Measurements from ENCODE around the gene SPRED2. TPM values are rescaled to one million over a fixed set of nuclear protein-coding genes. Genes with fewer than 3 reads are reported as not detected.

The SPRED2 gene
- total and polyA plus RNA-seq, 2 donors from 2014 or later, result 8.9 to 42.3 TPM

- Histone ChIP-seq H3K4me3 (ENCODE audit: low read length in 3 of 3) (no peak overlapping the region), H3K27me3 (ENCODE audit: control insufficient read depth, insufficient read depth, low read length) (no peaks in the 10 kb centered on the region), H3K4me1 (ENCODE audit: control insufficient read depth in 2 of 3, insufficient read depth in 2 of 3, low read depth in 1 of 3, low read length in 3 of 3) (peaks cover 0 to 24% (median 13%) of the 10 kb centered on the region in 3 donors), H3K9me3 (ENCODE audit: control insufficient read depth in 2 of 3, insufficient read depth in 1 of 3, low read length in 3 of 3) (no peaks in the 10 kb centered on the region), H3K36me3 (ENCODE audit: control insufficient read depth in 2 of 3, insufficient read depth in 3 of 3, low read length in 3 of 3) (no peaks in the 10 kb centered on the region), H3K9ac (ENCODE audit: low read length in 3 of 3) (no peak overlapping the region), H3K27ac (ENCODE audit: low read depth in 2 of 2, low read length in 2 of 2) (no peak overlapping the region)
- no peak for TF ChIP-seq CTCF (IDR thresholded peaks at IDR 0.05; ENCODE audit: borderline replicate concordance, extremely low read depth, insufficient read depth)
- DNase-seq (no peak), FAIRE-seq (no peak)
- intact Hi-C loops (cut with DNase I), result no loop called here
Observed at GRCh38 chr2:65393046-65393445, 39.4 kb downstream of the SPRED2 start.

DNA sequence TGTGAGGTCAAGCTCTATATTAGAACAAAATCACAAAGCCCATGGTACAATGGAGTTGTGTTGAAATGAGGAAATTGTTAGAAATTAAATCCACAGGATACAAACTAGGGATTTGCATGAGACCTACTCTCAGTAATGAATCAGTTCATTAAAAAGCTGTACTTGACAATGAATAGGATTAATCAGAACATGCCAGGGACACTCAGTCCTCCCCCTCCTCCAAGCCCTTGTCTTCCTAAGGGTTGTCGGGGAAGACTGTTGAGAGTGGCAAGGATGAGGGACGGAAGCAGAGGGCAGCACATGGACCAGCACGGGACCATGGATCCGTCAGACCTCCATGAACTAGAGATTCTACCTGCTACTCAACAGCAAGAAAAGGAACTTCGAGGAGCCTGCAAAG lies 39.8 kb downstream of the SPRED2 start:
- no peak for TF ChIP-seq CTCF (IDR thresholded peaks at IDR 0.05; ENCODE audit: borderline replicate concordance, extremely low read depth, insufficient read depth)
- Histone ChIP-seq H3K27ac (ENCODE audit: low read depth in 2 of 2, low read length in 2 of 2) (no peak overlapping the region), H3K9me3 (ENCODE audit: control insufficient read depth in 2 of 3, insufficient read depth in 1 of 3, low read length in 3 of 3) (no peaks in the 10 kb centered on the region), H3K9ac (ENCODE audit: low read length in 3 of 3) (no peak overlapping the region), H3K4me1 (ENCODE audit: control insufficient read depth in 2 of 3, insufficient read depth in 2 of 3, low read depth in 1 of 3, low read length in 3 of 3) (peaks cover 0 to 24% (median 13%) of the 10 kb centered on the region in 3 donors), H3K36me3 (ENCODE audit: control insufficient read depth in 2 of 3, insufficient read depth in 3 of 3, low read length in 3 of 3) (no peaks in the 10 kb centered on the region), H3K27me3 (ENCODE audit: control insufficient read depth, insufficient read depth, low read length) (no peaks in the 10 kb centered on the region), H3K4me3 (ENCODE audit: low read length in 3 of 3) (no peak overlapping the region)
- FAIRE-seq, result no peak
- DNase-seq, result no peak
- intact Hi-C loops (cut with DNase I), result no loop called here

DNA sequence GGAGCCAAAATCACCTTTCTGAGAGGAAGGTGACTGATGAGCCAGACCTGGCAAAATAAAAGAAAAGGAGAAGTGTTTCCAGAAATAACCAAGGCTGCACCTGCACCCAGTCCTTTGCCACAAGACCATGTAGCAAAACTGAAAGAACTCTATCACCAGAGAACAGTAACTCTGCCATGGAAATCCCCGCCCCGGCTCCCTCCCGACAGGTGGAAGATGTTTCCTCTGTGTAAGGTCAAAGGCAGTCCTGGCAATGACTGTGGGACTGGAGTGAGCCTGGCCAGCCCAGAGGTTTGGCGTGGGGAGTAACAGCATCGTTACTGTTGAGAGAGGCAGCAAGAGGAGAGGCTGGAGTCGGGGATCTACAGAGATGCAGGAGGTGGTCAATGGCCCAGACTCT lies 42.3 kb downstream of the SPRED2 start:
- Histone ChIP-seq H3K27ac (ENCODE audit: low read depth in 2 of 2, low read length in 2 of 2) (no peak overlapping the region), H3K27me3 (ENCODE audit: control insufficient read depth, insufficient read depth, low read length) (no peaks in the 10 kb centered on the region), H3K36me3 (ENCODE audit: control insufficient read depth in 2 of 3, insufficient read depth in 3 of 3, low read length in 3 of 3) (no peaks in the 10 kb centered on the region), H3K4me1 (ENCODE audit: control insufficient read depth in 2 of 3, insufficient read depth in 2 of 3, low read depth in 1 of 3, low read length in 3 of 3) (peaks cover 0 to 28% (median 13%) of the 10 kb centered on the region in 3 donors), H3K9ac (ENCODE audit: low read length in 3 of 3) (no peak overlapping the region), H3K9me3 (ENCODE audit: control insufficient read depth in 2 of 3, insufficient read depth in 1 of 3, low read length in 3 of 3) (no peaks in the 10 kb centered on the region), H3K4me3 (ENCODE audit: low read length in 3 of 3) (no peak overlapping the region)
- no peak for DNase-seq
- no peak for FAIRE-seq
- intact Hi-C loops (cut with DNase I), result no loop called here
- no peak for TF ChIP-seq CTCF (IDR thresholded peaks at IDR 0.05; ENCODE audit: borderline replicate concordance, extremely low read depth, insufficient read depth)

- no peaks in the 10 kb centered on the region for H3K36me3 ChIP-seq (ENCODE audit: control insufficient read depth in 2 of 3, insufficient read depth in 3 of 3, low read length in 3 of 3)
- no peaks in the 10 kb centered on the region for H3K27me3 ChIP-seq (ENCODE audit: control insufficient read depth, insufficient read depth, low read length)
- H3K9ac ChIP-seq (ENCODE audit: low read length in 3 of 3), result no peak overlapping the region
- peaks cover 0 to 30% (median 13%) of the 10 kb centered on the region in 3 donors for H3K4me1 ChIP-seq (ENCODE audit: control insufficient read depth in 2 of 3, insufficient read depth in 2 of 3, low read depth in 1 of 3, low read length in 3 of 3)
- H3K9me3 ChIP-seq (ENCODE audit: control insufficient read depth in 2 of 3, insufficient read depth in 1 of 3, low read length in 3 of 3), result no peaks in the 10 kb centered on the region
- no peak overlapping the region for H3K27ac ChIP-seq (ENCODE audit: low read depth in 2 of 2, low read length in 2 of 2)
- FAIRE-seq (no peak), DNase-seq (no peak)
- H3K4me3 ChIP-seq (ENCODE audit: low read length in 3 of 3), result no peak overlapping the region
- intact Hi-C loops (cut with DNase I), result no loop called here
- no peak for TF ChIP-seq CTCF (IDR thresholded peaks at IDR 0.05; ENCODE audit: borderline replicate concordance, extremely low read depth, insufficient read depth)
Observed at GRCh38 chr2:65389476-65389875, 42.9 kb downstream of the SPRED2 start.
